Hematopoietic multipotent progenitor cell treated with erythropoietin and hydrocortisone succinate and interleukin-3 and kit ligand, for 15 days (in vitro differentiated cells): ENCODE results near the gene HDAC9.
A peak's percentile ranks its signal among the peaks of the same experiment; 100 is the strongest.

Source experiments
- DNase-seq: peaks from one replicate; pipeline ENCODE4 v3.0.0-alpha.2; 2015; ENCODE audit warnings: low spot score

Gene HDAC9

DNA sequence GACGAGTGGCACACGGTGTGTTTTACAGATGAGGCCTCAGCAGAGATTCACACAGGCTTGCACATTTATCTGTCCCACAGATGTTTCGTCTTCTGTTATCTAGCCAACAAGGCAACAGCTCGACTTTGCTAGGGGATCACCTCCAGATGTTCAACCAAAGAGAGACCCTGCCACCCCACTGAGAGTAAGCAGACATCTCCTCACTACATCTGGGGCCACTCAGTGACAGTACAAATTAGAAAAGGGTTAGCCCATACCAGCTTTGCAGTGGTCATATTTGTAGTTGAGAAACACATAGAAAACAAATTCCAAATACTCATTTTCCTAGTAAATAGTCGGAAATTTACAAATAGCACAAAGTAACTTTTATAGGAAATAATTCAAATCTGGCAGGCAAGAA is 164.2 kb downstream of the HDAC9 start:
- DNase-seq: no peak

DNA sequence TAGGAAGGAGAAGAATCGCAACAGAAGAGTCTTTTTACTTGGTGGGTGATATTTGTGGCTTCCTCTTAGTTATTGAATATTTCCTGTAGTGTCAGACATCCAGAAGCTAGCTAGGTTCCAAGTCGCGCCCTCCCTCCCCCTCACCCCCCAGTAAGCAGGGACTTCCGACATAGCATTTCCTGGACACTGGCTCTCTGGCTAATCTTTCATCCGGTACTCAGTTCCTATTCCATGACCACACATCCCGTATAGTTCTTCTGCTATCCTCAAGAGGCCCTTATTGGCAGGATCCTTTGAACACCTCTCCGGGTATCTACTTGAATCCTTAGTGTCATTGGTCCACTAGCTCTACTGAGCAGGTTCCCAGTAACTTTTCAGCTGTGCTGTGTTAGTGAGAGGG is 167.8 kb downstream of the HDAC9 start:
- no peak for DNase-seq

DNA sequence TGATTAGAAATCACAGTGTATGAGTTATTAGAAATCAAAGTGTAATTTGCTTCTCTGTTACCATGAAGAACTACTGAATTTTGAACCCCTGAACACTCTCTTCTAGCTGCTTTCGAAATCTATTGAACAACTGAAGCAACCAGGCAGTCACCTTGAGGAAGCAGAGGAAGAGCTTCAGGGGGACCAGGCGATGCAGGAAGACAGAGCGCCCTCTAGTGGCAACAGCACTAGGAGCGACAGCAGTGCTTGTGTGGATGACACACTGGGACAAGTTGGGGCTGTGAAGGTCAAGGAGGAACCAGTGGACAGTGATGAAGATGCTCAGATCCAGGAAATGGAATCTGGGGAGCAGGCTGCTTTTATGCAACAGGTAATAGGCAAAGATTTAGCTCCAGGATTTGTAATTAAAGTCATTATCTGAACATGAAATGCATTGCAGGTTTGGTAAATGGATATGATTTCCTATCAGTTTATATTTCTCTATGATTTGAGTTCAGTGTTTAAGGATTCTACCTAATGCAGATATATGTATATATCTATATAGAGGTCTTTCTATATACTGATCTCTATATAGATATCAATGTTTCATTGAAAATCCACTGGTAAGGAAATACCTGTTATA is 170.7 kb downstream of the HDAC9 start:
- peak; percentile 55 for DNase-seq

DNA sequence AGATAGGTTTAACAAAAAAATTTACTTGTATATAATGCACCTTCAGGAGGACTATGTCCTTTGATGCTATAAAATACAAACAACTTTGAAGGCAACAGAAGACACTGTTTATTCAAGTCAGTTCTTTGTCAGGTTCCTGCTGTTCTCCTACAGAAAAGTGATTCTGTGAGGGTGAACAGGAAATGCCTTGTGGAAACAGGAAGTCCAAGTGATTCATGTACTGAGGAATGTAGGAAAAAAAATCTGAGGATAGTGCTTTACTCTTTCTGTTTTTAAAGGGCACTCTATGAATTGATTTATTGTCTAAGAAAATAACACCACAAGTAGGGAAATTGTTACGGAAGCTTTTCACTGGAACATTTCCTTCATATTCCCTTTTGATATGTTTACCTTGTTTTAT is 171.9 kb downstream of the HDAC9 start:
- no peak for DNase-seq

DNA sequence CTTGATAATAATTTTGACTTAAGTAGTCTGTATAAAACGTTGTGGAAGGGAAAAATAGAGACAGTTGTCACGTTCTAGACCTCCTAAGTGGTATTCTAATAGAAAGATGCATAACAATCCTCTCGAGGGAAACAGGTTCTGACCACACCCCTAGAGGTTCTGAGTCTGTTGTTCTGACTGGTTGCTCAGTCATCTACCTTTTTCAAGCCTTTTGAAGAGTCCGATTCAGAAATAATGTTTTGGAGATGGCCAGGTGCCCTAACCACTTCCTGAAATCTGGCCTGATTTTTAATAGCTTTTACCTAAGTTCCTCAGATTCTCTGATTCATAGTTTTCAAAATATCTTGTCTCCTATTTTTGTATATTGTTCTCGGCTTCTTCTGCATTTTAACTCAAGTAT is 175.6 kb downstream of the HDAC9 start:
- DNase-seq: no peak

DNA sequence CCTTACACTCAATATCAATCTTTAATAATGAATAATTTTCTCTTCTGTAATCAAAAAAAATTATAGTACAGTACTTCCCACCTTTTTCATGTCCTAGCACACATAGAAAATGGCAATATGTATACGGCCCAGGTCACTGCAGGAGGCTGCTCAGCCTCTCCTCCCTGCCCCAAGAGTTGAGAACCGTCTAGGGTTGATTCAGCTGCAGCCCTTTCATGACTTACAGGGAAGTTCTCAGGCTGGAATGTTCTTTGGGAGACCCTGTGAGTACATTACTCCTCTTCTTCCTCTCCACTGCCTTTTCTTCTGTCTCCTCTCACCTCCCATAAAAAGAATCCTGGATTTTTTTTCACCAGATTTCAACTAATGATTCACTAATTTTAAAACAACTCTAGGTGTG is 180.0 kb downstream of the HDAC9 start:
- DNase-seq: no peak

DNA sequence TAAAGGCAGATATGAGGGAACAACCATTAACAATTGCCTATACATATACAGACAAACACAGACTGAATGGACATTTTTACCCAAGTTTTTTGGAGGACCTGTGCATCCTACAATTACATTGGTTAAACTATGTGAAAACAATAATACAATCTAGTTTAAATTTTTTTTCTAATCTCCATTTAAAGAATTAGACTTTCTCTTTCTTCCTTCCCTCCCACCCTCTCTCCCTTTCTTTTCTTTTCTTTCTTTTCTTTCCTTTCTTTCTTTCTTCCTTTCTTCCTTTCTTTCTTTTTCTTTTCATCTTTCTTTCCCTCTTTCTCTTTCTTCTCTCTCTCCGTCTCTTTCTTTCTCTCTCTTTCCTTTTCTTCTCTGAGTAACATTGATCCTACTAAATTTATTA is 183.7 kb downstream of the HDAC9 start:
- DNase-seq: no peak

DNA sequence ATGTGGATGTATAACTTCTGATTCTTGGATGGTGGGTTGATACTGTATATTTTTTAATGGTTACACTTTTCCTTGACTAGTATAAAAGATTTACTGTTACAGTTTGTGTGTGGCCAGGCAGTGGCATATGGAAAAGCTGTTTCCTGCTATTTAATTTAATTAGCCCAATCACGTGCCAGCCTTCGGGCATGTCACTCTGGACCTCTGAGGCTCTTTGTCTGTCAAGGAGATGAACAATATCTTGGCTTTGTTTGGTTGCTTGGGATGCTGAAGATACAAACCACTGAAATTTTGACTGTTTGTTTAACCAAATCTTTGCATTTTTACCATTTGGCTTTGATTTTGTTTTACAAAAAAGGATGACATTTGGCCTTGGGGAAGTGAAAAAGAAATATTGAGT is 185.0 kb downstream of the HDAC9 start:
- no peak for DNase-seq

DNA sequence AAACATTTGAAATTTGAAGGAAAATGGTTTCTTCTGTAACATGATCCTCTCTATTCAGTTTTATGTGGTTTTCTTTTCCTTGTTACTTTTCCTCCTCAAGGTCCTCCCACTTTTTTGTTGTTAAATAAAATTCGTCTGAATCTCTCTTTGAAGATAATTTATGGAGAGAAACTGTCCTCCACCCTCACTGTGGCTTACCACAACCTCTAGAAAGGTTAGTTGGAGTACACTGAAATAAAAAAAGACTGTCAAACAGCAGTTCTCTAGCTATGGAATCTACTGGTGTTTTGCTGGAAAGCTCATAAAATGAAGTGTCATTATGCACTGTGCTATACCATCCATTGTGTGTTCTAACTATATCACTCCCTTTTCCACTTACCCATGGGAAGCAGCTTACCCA is 189.4 kb downstream of the HDAC9 start:
- DNase-seq: no peak

DNA sequence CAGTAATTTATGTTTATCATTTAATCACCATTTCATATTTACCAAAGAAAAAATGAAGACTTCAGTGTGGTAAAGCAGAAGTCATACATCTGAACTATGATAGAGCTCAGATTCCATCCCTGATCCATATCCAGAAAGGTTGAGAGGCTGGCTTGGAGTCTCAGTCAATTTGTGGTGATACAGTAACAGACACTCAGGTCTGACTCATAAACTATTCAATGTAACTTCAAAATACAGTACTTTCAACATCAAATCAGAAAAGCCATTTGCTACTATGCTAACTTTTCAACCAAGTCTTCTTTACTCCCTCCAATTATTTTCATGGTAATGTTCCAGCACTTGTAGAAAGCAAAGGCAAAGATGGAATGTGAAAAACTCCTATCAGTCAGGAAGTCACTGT is 190.4 kb downstream of the HDAC9 start:
- DNase-seq: no peak

DNA sequence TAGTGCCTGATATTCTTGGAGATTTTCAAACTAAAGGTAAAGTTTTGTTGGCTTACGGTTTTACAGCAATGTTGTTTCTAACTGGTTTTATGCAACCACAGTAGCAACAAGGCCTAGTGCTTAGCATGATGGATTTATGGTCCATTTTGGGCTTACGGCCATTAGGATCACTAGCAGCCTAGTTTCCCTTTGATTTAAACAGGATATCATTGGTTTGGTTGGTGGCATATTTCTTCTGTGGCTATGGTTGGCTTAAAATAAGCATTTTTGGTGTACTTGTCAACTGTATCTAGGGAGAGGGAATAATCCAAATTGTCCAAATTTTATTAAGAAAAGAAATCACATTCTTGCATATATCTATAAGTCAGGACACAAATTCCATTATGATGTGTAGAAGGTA is 194.0 kb downstream of the HDAC9 start:
- no peak for DNase-seq

DNA sequence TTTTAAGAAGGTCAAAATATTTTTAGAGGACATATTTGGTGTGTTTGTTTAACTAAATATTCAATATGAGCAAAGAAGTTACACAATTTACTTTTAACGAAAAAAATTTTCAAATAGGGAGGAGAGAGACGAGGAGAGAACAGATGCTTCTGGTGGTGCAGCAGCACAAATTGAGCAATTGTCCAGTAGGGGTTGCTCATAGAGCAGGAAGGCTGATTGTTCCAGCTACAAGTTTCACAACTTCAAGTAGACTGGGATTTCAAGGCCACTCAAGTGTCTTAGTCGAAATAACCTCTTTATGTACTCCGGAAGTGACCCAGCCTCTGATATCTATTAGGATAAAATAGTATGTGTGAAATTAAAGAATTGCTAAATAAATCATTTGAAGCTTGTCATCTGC is 197.9 kb downstream of the HDAC9 start:
- no peak for DNase-seq

DNA sequence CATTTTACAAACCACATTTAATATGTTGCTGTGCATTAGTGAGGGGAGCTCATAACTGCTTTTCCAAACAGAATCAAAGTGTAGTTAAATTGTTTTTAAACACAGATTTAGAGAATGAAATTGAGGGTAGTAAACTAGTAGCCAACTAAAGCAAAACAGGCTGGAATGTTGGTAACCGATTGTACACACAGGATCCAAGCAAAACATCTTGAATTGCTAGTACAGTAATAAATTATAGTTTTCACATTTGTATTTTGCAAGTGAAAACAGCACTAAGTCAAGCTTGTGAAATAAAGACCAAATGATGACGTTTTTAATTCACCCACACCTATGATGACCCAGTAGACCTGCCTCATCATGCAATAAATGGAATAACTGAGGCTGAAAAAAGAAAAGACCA is 198.3 kb downstream of the HDAC9 start:
- DNase-seq: no peak

DNA sequence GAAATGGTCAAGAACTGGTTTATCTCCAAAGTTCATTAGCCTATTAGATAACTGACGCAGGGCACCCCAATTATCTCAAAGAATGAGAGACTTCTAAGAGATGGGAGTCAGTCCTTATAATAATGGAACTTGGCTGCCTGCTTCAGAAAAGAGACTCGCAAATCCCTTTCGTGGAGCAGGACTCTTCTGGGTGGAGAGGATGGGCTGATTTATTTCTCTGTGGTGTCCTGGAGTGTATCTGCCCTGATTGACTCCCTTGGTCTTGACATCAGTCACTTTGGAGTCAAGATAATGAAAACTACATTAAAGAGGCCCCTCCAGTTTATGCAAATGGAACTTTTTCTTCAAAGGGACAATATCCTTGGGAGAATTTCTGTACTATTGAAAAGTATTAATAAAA is 198.9 kb downstream of the HDAC9 start:
- DNase-seq: no peak

DNA sequence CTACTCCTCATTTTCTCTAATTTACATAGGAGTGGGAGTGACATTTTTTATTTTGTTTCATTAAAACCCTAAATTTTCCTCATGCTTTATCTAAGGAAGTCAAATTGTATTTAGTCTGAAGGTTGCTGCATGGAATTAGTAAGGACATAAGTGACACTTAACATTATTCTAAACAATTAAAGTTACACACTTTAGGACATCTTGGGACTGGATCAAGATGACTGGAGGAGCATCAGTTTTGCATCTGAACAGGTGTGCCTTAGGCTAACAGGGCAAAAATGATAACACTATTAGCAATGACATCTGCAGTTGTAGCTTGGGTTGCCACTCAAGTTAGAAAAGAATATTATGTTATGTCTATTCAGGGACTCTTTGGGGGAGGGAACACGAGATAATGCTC is 199.4 kb downstream of the HDAC9 start:
- DNase-seq: no peak

DNA sequence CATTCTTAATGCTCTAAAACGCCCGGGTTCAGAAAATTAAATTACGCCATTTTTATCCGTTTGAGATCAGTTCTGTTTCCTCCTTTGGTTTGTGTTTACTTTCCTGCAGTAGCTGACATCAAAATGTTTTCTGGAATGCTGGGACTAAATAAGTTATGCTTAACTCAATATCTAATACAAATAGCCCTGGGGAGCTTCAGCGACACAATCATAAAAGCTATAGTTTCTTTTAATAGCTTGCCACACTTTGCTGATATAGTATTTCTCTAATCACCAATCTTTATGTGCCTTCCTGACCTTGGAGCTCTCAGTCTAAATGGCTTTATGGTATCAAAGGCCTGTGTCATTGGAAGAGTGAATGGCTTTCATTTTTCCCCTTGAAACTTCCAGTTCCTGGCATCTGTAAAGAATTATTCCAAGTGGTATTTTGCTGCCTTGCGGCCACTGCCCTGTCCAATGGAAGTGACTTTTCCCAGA is 202.7 kb downstream of the HDAC9 start:
- DNase-seq: no peak

DNA sequence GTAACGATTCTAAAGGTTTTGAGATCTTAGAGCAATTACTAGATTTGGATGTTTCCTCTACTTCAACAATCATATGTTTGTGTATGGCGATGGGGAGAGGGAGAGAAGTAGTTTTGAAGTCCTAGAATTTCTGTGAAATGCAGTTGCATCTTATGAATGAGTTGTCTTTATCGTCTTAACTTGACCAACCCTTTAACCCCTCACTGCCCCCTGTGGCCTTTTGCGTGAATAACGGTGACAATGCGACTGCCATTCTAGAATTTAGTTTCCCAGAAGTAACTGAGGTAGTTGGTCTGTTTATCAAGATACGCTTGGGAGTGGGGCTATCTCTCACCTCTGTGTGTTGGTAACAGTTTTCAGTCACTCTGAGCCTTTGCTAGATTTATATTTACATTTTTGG is 204.6 kb downstream of the HDAC9 start:
- no peak for DNase-seq

DNA sequence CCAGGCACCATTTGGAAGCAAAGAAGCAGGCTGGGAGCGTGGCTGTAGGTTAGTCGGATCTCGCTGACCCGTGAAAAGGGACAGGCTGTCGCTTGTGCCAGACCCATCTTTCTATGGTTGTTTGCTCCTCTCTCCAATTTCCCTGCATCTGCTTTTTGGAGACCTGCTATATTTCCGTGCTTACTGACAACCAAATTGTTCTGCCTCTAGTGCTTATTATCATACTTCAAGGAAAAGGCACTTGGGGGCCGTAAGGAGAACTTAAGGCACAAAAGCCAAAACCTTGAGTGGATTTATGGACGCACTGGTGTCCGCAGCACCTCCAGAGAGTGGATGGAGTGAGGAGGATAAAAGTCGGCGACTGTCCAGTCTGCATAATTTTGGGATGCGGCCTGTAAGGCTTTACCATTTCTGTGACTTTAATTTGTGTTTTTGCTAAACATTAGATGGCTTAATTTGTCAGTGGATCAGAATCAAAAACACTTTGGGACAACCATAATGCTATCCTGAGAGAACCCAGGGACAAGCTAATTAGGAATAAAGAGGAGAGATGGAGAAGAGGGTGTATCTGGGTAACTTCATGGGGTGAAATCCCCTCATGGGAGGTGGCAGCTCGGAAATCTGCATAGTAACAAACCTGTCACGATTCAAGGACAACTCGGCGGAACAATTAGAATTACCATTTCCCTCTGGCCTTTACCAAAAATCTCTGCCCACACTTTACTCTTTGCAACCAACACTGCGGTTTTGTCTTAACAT is 206.7 kb downstream of the HDAC9 start:
- DNase-seq: no peak

DNA sequence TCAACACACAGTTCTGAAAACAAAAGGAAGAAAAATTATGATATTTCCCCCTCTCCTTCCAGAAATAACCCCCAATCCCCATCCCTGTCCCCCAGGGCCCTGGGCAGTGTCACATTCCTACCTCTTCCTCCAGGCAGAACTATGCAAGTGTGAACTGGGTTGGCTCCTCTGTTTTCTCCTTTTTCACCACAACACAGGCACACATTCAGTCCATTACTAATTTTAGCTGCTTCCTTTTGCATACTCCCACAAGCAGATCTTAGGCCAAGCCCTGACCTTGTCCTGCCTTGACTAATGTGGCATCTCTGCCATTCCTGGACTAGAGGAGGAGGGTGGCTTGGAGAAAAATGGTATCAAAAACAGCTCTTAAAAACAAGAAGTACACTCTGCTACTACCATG is 208.1 kb downstream of the HDAC9 start:
- DNase-seq: no peak

DNA sequence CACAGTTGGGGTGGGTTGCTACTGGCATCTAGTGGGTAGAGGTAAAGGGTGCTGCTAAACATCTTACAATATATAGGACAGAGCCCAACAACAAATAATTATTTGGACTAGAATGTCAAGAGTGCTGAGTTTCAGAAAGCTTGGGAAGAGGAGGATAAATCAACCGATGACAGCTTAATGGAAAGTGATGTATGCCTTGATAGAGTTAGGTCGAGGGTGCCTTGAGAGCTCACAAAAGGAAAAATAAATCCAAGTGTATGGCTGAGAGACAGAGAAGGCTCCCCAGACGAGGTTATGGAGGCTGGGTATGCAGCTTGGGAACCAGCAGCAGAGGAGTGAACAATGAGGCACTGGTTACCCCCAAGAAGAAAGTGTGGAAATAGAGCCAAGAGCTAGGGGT is 211.1 kb downstream of the HDAC9 start:
- DNase-seq: no peak

DNA sequence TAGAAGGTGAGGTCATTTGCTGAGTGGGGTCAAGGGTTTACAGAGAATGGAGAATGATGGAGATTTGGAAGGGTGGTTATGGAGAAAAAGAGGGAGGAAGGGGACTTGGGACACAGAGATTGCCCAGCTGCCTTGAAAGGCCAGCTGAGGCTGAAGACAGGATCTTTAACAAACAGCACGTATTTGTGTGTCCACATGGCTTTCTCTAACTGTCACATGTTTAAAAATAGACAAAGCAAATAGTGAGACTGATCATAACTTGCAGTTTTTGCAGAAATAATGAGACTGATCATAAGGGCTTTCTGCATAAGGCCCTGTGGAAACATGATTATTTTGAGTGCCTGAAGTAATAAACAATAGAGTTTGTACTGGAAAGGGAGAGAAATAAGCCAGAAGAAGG is 212.7 kb downstream of the HDAC9 start:
- DNase-seq: no peak

DNA sequence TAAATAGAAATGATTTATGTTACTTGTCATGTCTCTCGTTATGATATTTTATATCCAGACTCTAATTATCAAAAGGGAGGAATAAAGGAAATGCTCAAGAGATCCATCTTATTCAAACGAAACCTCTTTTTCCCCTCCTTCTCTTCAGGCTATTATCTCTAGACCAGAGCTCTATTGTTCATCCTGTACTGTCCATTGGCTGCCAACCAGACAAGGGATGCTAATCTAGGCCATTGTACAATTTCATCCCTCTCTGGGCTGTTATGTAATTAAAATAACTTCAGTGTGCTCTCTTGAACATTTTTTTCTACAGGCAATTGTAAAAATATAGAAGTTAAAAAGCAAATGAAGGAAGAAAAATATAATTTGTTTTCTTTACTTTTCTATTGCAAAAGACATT is 220.4 kb downstream of the HDAC9 start:
- no peak for DNase-seq

DNA sequence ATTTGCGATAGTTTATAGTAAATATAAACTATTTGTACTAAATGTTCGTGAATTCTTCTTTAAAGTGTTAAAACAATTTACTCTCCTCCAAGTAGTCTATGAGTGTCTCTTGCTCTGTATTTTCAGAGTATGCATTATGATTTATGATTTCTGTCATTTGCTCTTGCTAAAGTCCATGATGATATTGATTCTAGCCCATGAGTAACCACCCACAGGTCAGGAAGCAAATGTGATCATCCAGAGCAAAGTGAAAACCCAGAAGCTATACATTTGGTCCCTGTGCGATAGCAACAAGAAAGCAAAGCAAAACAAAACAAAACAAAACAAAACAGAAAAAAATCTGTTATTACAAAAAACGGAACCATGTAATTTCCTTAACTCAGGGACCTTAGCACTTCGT is 225.9 kb downstream of the HDAC9 start:
- DNase-seq: no peak

DNA sequence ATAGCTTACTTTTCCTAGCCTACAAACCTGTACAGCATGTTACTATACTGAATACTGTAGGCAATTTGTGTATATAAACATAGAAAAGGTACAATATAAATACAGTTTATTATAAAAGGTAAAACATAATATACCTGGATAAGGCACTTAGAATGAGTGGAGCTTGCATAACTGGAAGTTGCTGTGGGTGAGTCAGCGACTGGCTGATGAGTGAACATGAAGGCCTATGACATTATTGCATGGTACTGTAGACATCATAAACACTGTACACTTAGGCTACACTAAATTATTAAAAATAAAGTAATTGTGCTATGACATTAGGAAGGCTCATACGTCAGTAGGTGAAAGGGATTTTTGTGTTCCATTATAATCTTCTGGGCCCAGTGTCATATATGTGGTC is 228.8 kb downstream of the HDAC9 start:
- DNase-seq: no peak
